Measurements from ENCODE around the gene PROKR1.
A peak's percentile ranks its signal among the peaks of the same experiment; 100 is the strongest.
"Not testable (repeated sequence)": the region's sequence is repeated elsewhere in the genome, so short reads cannot be mapped to it uniquely, and the experiment has no call there.

Gene PROKR1

DNA sequence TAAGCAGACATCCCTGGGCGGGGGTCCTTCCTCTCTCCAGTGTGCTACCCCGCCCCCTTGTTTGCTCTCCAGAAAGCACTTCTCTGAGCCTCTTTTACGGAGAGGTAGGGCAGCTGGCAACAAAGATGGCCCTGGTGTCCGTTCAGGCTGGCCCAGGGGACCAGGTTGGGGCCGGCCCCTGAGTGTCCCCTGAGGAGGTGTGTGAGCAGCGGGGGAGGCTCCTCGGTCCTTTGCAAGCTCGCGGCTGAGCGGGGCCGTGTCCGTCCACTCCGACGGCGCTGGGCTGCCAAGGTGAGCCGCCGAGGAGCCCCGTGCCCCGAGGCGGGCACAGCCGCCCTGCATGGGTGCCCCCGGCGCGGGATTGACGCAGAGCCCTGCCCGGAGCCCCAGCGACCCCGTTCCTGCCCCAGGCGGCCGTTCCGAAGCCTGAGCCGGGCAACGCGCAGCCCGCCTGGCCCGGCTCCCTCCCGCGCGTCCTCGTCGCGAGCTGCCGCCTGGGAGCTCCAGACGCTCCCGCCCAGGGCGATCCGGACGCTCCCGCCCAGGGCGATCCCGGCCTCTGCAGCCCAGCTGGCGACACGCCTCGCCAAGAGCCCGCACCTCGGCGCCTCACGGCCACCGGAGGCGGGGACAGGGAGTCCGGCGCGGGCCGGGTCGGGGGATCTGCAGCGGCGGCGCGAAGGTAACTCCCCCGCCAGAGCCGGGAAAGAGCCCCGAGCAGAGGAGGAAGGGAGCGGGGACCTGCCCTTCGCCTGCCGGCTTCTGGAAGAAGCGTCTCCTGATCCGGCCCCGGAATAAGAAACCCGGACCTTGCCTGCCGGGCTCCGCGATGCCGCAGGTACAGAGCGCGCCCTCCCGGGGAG, at the start of gene PROKR1:
PROKR1 (plus strand) TSS at position 569 of the 863 bp plus-strand sequence. CDS start 2,243 bp downstream, outside the sequence.
- DNase-seq = no peak

DNA sequence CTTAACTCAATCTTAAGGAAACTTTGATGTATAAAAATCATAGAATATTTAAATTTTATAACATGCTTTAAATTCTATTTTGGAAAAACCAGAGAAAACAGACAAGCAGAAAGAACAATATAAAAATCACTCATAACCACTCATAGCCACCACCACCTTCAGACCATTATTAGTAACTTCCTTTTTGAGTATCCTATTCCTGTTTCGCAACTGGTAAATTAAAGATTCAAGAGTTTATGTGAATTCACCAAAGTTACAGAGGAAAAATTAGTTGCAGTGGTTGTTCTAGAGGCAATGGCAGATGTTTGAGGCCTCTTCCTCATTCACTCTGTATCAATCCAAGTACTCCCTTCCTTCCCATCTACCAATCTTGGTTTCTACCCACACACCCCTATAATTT, 49.3 kb upstream of the PROKR1 start:
- DNase-seq = no peak

DNA sequence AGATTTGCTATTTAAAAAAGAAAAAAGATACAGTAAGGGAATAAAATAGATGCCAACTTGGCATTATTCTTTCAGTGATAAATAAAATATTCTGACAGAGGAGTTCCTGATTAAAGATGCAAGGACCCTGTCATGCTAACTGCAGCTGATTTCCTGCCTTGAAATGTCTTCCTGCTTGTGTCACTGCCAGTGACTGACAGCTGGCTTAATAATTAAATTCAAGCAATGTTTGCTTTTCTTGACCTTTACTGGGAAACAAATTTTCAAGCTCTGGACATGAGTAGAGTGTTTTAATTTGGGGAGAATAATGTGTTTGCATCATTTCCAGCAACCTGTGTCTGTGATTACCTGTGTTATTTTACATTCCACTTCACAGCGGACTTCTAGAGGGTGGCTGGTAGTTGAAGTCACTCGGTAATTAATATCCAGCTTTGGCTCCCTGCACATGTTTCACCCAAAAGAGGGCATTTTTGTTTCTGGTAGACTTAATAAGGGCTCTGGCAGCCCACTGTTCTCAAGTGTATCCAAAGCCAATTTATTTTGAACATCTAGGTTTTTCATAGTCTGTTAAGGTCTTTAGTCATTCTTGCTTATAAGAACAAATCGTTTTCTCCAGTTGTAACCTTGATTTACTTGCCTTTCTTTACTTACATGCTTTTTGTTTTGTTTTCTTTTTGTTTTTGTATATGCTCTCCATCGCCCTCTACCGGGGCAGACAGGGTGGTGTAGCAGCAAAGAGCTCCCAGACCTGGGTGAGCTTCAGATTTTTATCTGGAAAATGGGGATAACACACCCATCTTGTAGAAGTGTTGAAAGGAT, 48.5 kb upstream of the PROKR1 start:
- DNase-seq = peak; percentile 53

DNA sequence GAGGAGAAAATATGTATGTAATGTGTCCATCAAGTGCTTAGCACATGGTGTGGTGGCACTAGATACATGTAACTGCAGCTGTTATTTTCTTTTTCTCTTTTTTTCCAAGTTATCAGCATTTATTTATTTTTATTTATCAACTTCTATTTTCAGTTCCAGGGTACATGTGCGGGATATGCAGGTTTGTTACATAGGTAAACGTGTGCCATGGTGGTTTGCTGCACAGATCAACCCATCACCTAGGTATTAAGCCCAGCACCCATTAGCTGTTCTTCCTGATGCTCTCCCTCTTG, 47.9 kb upstream of the PROKR1 start:
- DNase-seq = not testable (repeated sequence)

DNA sequence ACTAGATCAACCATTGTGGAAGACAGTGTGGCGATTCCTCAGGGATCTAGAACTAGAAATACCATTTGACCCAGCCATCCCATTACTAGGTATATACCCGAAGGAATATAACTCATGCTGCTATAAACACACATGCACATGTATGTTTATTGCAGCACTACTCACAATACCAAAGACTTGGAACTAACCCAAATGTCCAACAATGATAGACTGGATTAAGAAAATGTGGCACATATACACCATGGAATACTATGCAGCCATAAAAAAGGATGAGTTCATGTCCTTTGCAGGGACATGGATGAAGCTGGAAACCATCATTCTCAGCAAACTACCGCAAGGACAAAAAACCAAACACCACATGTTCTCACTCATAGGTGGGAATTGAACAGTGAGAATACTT, 42.9 kb upstream of the PROKR1 start:
- not testable (repeated sequence) for DNase-seq

DNA sequence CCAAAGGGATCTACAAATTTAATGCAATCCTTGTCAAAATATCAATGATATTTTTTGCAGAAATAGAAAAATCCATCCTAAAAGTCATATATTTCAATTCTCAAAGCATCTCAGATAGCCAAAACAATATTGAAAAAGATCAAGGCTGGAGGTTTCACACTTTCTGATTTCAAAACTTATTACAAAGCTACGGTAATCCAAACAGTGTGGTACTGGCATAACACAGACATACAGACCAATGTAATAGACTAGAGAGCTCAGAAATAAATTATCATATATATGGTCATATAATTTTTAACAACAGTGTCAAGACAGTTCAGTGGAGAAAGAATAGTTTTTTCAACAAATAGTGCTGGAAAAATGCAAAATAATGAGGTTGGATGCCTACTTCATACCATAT, 40.3 kb upstream of the PROKR1 start:
- DNase-seq = no peak

DNA sequence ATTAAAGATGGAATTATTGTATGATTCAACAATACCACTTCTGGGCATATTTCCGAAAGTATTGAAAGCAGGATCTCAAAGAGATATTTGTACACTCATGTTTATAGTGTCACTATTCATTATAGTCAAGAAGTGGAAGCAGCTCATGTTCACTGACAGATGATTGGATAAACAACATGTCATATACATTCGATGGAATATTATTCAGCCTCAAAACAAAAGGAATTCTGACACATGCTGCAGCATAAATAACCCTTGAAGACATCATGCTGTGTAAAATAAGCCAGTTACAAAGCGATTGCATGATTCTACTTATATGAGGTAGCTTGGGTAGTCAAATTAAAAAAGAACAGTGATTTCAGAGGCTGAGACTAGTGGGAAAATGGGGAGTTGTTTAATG, 39.3 kb upstream of the PROKR1 start:
- DNase-seq = no peak

DNA sequence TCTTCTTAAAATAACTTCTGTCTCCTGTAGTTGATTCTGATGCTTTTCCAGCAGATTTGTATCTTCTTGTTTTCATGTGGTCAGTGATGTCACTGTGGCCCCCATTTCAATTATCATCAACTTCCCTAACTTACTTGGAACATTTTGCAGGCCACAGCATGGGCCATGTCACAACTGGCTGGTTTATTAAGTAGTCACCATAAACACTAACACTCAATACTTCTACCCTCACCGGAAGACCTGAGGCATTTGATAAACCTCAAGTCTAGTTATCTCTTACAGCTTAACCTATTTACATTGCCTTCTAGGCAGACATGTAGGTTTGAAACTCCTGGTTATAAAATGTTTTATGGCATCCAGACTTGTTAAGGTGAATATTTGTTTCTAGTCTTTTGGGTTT, 37.4 kb upstream of the PROKR1 start:
- DNase-seq = no peak

DNA sequence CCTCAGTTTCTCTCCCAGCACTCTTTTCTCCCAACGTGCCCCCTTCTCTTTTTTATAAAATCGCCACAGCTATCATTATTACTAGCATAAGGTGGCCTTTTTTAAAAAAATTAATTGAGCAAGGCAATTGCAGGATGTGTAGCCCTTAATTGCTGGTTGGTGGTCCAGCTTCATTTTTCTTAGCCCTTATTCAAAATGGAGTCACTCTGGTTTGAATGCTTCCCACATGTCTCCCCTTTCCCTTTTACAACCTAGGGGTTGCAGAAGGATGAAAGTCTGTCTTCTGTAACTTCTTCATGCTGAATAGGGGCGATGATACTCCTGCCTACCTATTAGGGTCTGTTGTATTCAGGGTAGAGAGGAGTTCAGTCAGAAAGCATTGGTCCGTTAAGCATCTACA, 36.6 kb upstream of the PROKR1 start:
- no peak for DNase-seq

DNA sequence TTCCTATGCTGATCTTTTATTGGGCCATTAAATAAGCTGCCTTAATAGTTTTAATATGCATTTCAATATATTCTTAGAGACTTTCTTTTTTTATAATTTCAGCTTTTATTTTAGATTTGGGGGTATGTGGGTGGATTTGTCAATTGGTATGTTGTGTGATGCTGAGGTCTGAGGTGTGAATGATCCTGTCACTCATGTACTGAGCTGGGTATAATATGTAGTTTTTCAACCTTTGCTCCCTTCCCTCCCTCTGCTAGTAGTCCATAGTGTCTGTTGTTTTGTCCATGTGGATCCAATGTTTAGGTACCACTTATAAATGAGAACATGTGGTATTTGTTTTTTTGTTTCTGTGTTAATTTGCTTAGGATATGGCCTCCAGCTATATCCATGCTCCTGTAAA, 35.5 kb upstream of the PROKR1 start:
- no peak for DNase-seq

DNA sequence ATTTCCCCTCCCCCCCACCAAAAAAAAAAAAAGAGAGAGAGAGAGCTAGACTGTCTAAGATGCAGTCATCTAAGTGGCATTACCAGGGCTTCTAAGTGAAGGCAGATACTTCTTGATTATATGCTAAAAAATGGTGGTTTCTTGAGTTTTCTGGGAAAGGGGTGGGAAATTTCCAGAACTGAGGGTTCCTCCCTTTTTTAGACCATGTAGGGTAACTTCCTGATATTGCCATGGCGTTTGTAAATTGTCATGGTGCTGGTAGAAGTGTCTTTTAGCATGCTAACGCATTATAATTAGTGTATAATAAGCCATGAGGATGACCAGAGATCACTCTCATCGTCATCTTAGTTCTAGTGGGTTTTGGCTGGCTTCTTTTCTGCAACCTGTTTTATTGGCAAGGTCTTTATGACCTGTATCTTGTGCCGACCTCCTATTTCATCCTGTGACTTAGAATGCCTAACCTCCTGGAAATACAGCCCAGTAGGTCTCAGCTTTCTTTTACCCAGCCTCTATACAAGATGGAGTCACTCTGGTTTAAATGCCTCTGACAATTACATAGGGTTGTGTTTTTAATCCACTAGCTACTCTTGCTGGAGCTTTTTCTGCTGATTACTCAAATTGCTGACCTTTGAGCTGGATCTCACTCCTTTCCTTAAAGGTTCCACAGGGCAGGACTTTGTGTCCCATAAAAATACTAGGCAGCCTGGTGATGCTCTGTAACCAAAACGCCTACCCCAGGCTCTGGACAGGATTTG, 30.4 kb upstream of the PROKR1 start:
- DNase-seq = no peak

DNA sequence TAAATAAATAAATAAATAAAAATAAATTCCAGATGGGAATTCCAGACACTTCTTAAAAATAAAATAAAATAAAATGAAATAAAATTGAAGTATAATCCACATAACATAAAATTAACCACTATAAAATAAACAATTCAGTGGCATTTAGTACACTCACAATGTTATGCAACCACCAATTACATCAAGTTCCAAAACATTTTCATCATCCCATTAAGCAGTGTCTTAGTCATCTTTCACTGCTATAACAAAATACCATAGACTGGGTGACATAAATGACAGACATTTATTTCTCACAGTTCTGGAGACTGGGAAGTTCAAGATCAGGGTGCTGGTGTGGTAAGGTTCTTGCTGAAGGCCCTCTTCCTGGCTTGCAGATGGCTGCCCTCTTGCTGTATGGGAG, 22.6 kb upstream of the PROKR1 start:
- no peak for DNase-seq

DNA sequence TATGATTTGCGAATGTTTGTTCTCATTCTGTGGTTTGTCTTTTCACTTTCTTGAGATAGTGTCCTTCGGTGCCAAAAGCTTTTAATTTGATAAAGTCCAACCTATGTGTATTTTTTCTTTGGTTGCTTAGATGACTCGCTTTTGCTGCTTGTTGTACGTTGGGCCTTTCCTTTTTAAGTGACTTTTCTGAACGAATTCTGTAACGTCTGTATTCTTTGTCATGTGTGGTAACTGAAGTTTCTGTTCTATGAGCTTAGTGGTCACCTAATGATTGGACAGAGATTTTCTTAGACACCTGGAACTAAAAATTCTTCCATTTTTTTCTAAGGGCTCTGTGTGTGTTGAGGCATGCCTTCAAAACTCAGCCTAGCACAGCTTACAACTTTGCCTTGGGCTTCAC, 19.6 kb upstream of the PROKR1 start:
- no peak for DNase-seq

DNA sequence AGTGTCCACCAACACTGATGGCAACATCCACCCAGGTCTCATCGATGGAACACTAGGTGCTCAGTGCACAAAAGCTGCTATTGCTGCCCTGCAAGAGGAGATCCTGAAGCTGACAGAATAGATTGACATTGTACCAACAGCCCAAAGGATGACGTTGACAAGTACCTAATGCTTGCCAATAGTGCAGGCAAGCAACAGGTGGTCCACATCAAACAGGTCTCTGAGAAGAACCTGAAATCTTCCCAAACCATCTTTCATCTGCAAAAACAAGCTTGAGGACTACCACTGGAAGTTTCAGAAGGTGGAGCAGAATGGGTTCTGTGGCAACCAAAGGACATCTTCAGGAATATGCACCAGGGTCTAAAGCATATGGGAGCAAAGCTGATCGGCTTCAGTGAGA, 15.8 kb upstream of the PROKR1 start:
- DNase-seq = no peak

DNA sequence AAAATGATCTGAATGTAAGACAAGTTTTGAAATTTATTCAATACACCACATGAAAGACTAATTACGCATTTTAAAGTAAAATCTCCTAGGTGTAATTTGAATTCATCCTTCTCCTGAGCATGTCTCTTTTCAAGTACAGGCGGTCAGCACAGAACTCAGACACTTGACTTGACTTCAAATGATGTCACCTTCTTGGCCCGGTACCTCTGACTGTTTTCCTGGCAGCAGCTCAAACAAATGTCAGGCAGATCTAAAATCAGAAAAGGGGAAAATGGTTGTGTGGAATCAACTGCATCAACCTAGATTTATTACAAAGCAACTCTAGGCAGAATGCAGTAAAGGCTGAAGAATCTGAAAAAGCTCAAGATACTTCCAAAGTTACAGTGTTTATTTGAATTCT, 11.4 kb upstream of the PROKR1 start:
- no peak for DNase-seq

DNA sequence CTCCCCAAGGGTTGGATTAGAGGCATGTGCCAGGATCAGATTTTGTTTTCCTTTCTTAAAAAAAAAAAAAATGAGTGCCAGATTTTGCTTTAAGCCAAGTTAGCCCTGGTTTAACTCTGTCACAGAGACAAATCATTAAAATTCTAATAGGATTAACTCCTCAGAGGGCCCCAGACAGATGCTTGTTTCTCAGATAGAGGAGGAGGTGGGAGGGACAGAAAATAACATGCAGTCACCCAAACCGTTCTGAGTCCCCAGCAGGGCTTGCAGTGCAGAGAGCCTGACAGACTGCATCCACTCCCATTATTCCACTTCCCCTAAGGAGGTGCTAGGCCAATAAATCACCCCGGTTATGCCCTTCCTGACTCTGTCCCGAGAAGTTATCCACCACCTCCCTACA, 6.3 kb upstream of the PROKR1 start:
- no peak for DNase-seq

DNA sequence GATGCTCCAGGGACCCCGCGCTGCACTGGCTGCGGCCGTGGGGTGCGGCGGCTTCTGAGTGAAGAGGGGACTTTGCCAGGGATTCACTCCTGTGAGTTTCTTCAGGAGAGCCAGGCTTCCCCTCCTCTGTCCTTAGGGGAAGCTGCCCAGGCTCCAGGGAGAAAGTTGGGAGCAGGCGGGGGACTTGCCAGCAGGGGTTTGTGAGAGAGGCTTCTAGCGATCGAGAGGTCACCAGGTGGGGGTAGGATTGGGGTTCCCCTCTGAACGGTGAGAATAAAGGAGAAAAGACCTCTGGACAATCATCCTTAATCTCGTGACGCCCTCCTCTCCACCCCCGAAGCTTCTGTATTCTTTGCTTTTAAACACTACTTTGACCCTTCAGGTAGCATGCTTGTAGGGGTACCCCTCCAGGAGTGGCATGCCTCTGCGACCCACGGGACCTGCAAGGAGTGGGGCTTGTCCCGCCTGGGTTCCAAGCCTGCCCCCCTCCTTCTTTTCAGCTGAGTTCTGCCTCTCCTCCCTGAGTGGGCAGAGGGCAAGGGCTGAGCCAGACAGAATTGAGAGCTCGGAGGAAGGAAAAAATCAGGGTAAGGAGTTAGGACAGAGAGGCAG, 601 bp downstream of the PROKR1 start:
- no peak for DNase-seq

DNA sequence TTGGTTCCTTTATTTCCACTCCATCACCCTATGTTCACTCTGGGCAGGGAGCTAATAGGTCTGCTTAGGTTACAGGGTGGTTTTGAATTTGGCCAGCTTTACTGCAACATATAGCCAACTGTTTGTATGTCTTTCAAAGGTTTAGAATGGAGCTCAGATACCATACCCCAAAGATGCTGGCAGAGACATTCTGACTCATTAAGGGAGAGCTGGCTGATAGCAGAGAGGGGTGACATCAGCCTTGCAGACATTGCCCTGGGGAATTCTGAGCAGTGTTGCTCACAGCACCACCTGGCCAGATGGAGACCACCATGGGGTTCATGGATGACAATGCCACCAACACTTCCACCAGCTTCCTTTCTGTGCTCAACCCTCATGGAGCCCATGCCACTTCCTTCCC, 2.1 kb downstream of the PROKR1 start:
- no peak for DNase-seq

DNA sequence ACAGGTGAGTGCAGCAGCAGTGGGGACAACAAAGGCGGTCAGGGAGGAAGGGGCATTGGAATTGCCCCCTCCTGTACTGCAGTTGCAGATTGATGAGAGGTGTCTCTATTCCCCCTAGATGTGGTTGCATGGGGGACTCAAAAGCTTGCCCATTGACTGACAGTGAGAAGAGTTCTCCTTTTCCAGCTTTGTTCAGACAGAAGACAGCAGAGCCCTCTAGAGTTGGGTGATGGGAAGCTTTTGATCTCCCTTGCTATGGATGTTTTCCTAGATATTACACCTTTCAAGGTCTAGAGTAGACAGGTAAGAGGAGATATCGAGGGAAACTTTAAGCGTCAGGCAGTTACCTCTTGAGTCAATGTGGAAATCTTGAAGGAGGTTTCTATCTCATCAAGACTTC, 2.9 kb downstream of the PROKR1 start:
- DNase-seq = no peak

DNA sequence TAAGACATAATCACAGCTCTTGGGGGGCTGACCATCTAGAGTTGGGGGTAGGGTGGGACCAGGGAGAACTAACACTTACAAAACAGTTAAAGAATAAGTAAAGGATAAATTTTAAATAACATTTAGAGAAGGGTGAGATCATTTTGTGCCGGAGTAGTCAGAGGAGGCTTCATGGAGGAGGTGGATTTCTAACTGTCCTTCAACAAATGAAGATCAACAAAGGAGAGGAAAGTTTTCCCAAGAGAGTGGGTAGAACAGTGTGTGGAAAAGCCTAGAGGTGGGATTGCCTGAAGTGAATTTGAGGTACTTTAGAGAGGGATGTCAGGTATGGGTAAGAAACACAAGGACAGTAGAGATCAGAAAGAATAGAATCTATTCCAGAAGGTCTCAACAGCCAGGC, 7.3 kb downstream of the PROKR1 start:
- no peak for DNase-seq

DNA sequence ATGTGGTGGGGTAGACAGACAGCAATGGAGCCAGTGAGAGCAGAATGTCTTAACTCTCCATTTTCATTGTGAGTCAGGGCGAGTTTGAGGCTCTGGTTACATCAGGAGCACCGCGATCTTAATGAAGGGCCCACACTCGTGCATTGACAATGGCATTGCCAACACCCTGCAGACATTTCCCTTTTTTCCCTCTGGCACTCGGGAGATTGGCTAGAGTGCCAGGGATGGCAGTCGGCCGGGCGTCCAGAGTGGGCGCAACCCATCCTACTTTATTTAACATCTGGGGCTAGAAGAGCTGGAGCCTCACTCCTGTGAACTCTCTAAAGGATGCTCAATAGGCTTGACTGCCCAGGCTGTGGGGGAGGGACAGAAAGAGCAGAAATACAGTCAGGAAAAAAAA, 9.7 kb downstream of the PROKR1 start:
- no peak for DNase-seq

DNA sequence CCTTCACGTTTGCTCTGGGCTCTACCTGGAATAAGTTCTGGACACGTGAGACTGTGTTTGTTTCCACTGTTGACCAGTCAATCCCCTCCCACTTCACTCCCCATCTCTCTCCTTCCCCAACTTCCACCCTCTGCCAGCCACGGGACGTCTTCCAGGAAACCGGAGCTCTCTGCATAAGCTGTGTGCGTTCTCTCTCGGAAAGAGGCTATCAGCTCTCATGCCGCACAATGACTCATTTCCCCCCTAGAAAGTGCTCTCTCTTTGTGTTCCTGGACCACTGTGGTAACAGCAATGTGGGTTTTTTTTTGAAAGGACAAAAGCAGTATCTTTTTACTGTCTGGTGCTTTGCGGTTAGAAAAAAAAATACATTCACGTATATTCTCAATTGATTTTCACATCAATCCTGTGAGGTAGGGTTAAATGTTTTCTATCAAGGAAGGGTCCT, 10.2 kb downstream of the PROKR1 start:
- no peak for DNase-seq

DNA sequence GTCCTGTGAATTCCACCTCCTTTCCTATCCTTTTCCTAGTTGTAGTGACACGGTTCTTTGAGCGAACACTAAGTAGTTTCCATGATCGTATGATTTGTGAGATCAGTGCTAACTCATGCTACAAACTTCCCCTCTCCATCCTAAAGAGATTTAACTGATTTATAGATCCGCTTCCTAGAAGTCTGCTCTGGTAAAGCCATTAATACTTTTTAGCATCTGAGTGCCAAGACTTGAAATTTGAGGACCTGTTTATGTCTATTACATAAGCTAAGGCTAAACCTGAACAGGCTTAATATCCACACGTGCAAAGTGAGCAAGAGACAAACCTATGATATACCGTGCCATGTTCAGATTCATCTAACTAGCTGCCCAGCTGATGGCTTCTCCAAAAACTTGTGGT, 14.9 kb downstream of the PROKR1 start:
- DNase-seq = no peak

Measured in activated CD4-positive, CD25-positive, alpha-beta regulatory T cell treated with anti-CD3 and anti-CD28 coated beads, Interleukin-2, amount 50 U/mL, for 72 hours (primary cell).